ENCODE results near the gene SLC35F1.
"Not testable (repeated sequence)": the region's sequence is repeated elsewhere in the genome, so short reads cannot be mapped to it uniquely, and the experiment has no call there.

The SLC35F1 gene

GRCh38 chr6:118016532-118016931 is 109.5 kb downstream of the SLC35F1 start:
- no peak for DNase-seq

- DNase-seq: peak; percentile 98
Measured at GRCh38 chr6:118017301-118017848, 110.3 kb downstream of the SLC35F1 start.

GRCh38 chr6:118023771-118024170 is 116.7 kb downstream of the SLC35F1 start:
- DNase-seq: no peak

- no peak for DNase-seq
Measured at GRCh38 chr6:118029967-118030366, 122.9 kb downstream of the SLC35F1 start.

- not testable (repeated sequence) for DNase-seq
Measured at GRCh38 chr6:118037479-118037878, 130.4 kb downstream of the SLC35F1 start.

- DNase-seq: no peak
Measured at GRCh38 chr6:118042855-118043254, 135.8 kb downstream of the SLC35F1 start.

GRCh38 chr6:118044275-118044674 is 137.2 kb downstream of the SLC35F1 start:
- DNase-seq: no peak

GRCh38 chr6:118054082-118054481 is 147.0 kb downstream of the SLC35F1 start:
- no peak for DNase-seq

GRCh38 chr6:118061666-118062065 is 154.6 kb downstream of the SLC35F1 start:
- DNase-seq: no peak

- no peak for DNase-seq
Measured at GRCh38 chr6:118080547-118080946, 173.5 kb downstream of the SLC35F1 start.

GRCh38 chr6:118083711-118084110 is 176.6 kb downstream of the SLC35F1 start:
- DNase-seq: no peak

- DNase-seq: no peak
Measured at GRCh38 chr6:118085665-118086064, 178.6 kb downstream of the SLC35F1 start.

GRCh38 chr6:118086159-118086558 is 179.1 kb downstream of the SLC35F1 start:
- DNase-seq: no peak

GRCh38 chr6:118092086-118092485 is 185.0 kb downstream of the SLC35F1 start:
- no peak for DNase-seq

- DNase-seq: no peak
Measured at GRCh38 chr6:118097576-118097975, 190.5 kb downstream of the SLC35F1 start.

GRCh38 chr6:118100717-118101116 is 193.7 kb downstream of the SLC35F1 start:
- no peak for DNase-seq

- no peak for DNase-seq
Measured at GRCh38 chr6:118101220-118101619, 194.2 kb downstream of the SLC35F1 start.

- DNase-seq: peak; percentile 12
Measured at GRCh38 chr6:118101831-118102345, 194.8 kb downstream of the SLC35F1 start.

GRCh38 chr6:118102401-118102800 is 195.3 kb downstream of the SLC35F1 start:
- no peak for DNase-seq

GRCh38 chr6:118103381-118104146 is 196.5 kb downstream of the SLC35F1 start:
- DNase-seq: no peak

- no peak for DNase-seq
Measured at GRCh38 chr6:118122161-118122725, 215.2 kb downstream of the SLC35F1 start.

GRCh38 chr6:118122801-118123200 is 215.7 kb downstream of the SLC35F1 start:
- DNase-seq: no peak

- no peak for DNase-seq
Measured at GRCh38 chr6:118123503-118124037, 216.5 kb downstream of the SLC35F1 start.

GRCh38 chr6:118124851-118125250 is 217.8 kb downstream of the SLC35F1 start:
- no peak for DNase-seq
